IMR-90 (cell line): ENCODE measurements around the gene PRRC2B. TPM values are rescaled to one million over a fixed set of nuclear protein-coding genes. Genes with fewer than 3 reads are reported as not detected.

Source experiments
- ATAC-seq: fragments of 200-7000 bp; cut with Tn5 transposase; 2 replicates; pipeline ENCODE4 v1.9.1; 2020; ENCODE audit warnings: low read depth, mild to moderate bottlenecking, moderate library complexity
- BruUV-seq: library from RNA; stranded (reverse); fragments of 400-500 nt; replicated peaks from 2 replicates; lab custom pipeline; 2021; lab: Mats Ljungman, UMichigan
- CTCF ChIA-PET: fragments of 300-600 bp; formaldehyde crosslinking; extraction: SDS; loops from one replicate; lab custom pipeline; 2021; ENCODE audit warnings: antibody characterized with exemption; lab: Yijun Ruan, JAX
- POLR2A ChIA-PET: fragments of 300-600 bp; sonication (Branson Sonifier 250); formaldehyde crosslinking; loops from one replicate; lab custom pipeline; 2022; ENCODE audit warnings: antibody characterized with exemption; ENCODE audit not compliant: unreplicated experiment; lab: Charles Lee
- DNase-seq: peaks from one replicate; pipeline ENCODE4 v3.0.0; 2013
- H2AFZ ChIP-seq: replicated peaks from 2 replicates; pipeline ENCODE3; 2013; ENCODE audit warnings: low read length, mild to moderate bottlenecking; ENCODE audit not compliant: poor library complexity
- H2AK5ac ChIP-seq: 2 replicates; pipeline ENCODE4 v1.6.1; 2013; ENCODE audit warnings: low read depth, low read length, inconsistent platforms
- H2AK9ac ChIP-seq: replicated peaks from 2 replicates; pipeline ENCODE3; 2013; ENCODE audit warnings: mild to moderate bottlenecking, low read depth, low read length, moderate library complexity; ENCODE audit not compliant: poor library complexity
- H2BK120ac ChIP-seq: 2 replicates; pipeline ENCODE4 v1.6.1; 2013; ENCODE audit warnings: low read depth, low read length, inconsistent platforms
- H2BK15ac ChIP-seq: 3 replicates; pipeline ENCODE4 v1.6.1; 2013; ENCODE audit warnings: low read depth, low read length, inconsistent platforms
- H2BK20ac ChIP-seq: 2 replicates; pipeline ENCODE4 v1.6.1; 2013; ENCODE audit warnings: low read depth, mild to moderate bottlenecking, inconsistent platforms, low read length, moderate library complexity
- H2BK5ac ChIP-seq: 2 replicates; pipeline ENCODE4 v1.6.1; 2013; ENCODE audit warnings: mild to moderate bottlenecking, low read depth, low read length, inconsistent platforms; ENCODE audit not compliant: poor library complexity, severe bottlenecking
- H3K14ac ChIP-seq: replicated peaks from 2 replicates; pipeline ENCODE4 v1.6.1; 2013; ENCODE audit warnings: low read depth, low read length, inconsistent platforms
- H3K18ac ChIP-seq: 2 replicates; pipeline ENCODE4 v1.6.1; 2013; ENCODE audit warnings: low read depth, low read length, control low read depth
- H3K23ac ChIP-seq: 2 replicates; pipeline ENCODE4 v1.6.1; 2013; ENCODE audit warnings: low read depth, low read length, inconsistent platforms
- H3K27ac ChIP-seq: 2 replicates; pipeline ENCODE4 v1.5.1; 2013; ENCODE audit warnings: mild to moderate bottlenecking, control low read depth, low read length; ENCODE audit not compliant: insufficient read depth
- H3K27me3 ChIP-seq: 2 replicates; pipeline ENCODE4 v1.6.1; 2013; ENCODE audit warnings: low read length; ENCODE audit not compliant: control insufficient read depth, insufficient read depth
- H3K36me3 ChIP-seq: 2 replicates; pipeline ENCODE4 v1.6.1; 2013; ENCODE audit warnings: low read length, mixed read lengths; ENCODE audit not compliant: control insufficient read depth, insufficient read depth
- H3K4ac ChIP-seq: 2 replicates; pipeline ENCODE4 v1.6.1; 2013; ENCODE audit warnings: low read depth, low read length, inconsistent platforms
- H3K4me1 ChIP-seq: 2 replicates; pipeline ENCODE4 v1.6.1; 2013; ENCODE audit warnings: low read length, mixed read lengths; ENCODE audit not compliant: control insufficient read depth, insufficient read depth
- H3K4me2 ChIP-seq: 2 replicates; pipeline ENCODE4 v1.6.1; 2013; ENCODE audit warnings: low read depth, mild to moderate bottlenecking, control low read depth, low read length, moderate library complexity
- H3K4me3 ChIP-seq: 2 replicates; pipeline ENCODE4 v1.5.1; 2013; ENCODE audit warnings: low read depth, mild to moderate bottlenecking, control low read depth, low read length, moderate library complexity; ENCODE audit not compliant: insufficient read depth
- H3K56ac ChIP-seq: 2 replicates; pipeline ENCODE4 v1.6.1; 2013; ENCODE audit warnings: low read length, inconsistent platforms; ENCODE audit not compliant: insufficient read depth; ENCODE audit errors: extremely low read depth
- H3K79me1 ChIP-seq, 2 experiments: 2 replicates each; pipeline ENCODE4 v1.6.1; 2013; ENCODE audit warnings: low read length in 2 of 2, inconsistent platforms in 1 of 2, low read depth in 1 of 2
- H3K9ac ChIP-seq: 2 replicates; pipeline ENCODE4 v1.6.1; 2013; ENCODE audit warnings: low read depth, low read length, control low read depth
- H3K9me1 ChIP-seq: 2 replicates; pipeline ENCODE4 v1.6.1; 2013; ENCODE audit warnings: low read length, inconsistent platforms; ENCODE audit not compliant: insufficient read depth
- H3K9me3 ChIP-seq: 2 replicates; pipeline ENCODE4 v1.6.1; 2013; ENCODE audit warnings: low read length; ENCODE audit not compliant: control insufficient read depth, insufficient read depth
- H4K20me1 ChIP-seq: 2 replicates; pipeline ENCODE4 v1.6.1; 2013; ENCODE audit warnings: low read length, inconsistent platforms; ENCODE audit not compliant: insufficient read depth
- H4K5ac ChIP-seq: 2 replicates; pipeline ENCODE4 v1.6.1; 2013; ENCODE audit warnings: mild to moderate bottlenecking, low read depth, low read length, control low read depth
- H4K8ac ChIP-seq, 2 experiments: 2 replicates each; pipeline ENCODE4 v1.6.1; 2013; ENCODE audit warnings: low read depth in 2 of 2, low read length in 2 of 2, control low read depth in 1 of 2, inconsistent platforms in 1 of 2
- H4K91ac ChIP-seq: 2 replicates; pipeline ENCODE4 v1.6.1; 2013; ENCODE audit warnings: low read depth, low read length, inconsistent platforms; ENCODE audit not compliant: insufficient read depth
- CEBPB ChIP-seq: IDR thresholded peaks from 2 replicates; pipeline ENCODE4 v1.6.1; 2012; ENCODE audit warnings: low read depth, low read length, improper control_type of control experiment
- CHD1 ChIP-seq: IDR thresholded peaks from 2 replicates; pipeline ENCODE4 v1.6.1; 2012; ENCODE audit warnings: low read depth, low read length, improper control_type of control experiment
- CTCF ChIP-seq: conservative IDR thresholded peaks from 2 replicates; pipeline ENCODE4 v1.5.1; 2012; ENCODE audit warnings: mild to moderate bottlenecking, low read depth, low read length, improper control_type of control experiment
- ELK1 ChIP-seq: fragments of 150-350 bp; IDR thresholded peaks from 2 replicates; pipeline ENCODE4 v1.6.1; 2016; ENCODE audit warnings: low read depth, mild to moderate bottlenecking, low read length, moderate library complexity, borderline replicate concordance
- FOS ChIP-seq: fragments of 150-350 bp; IDR thresholded peaks from 2 replicates; pipeline ENCODE4 v1.6.1; 2016; ENCODE audit warnings: low read depth, low read length
- MAFK ChIP-seq: IDR thresholded peaks from 2 replicates; pipeline ENCODE4 v1.6.1; 2012; ENCODE audit warnings: low read depth, low read length, improper control_type of control experiment
- MXI1 ChIP-seq: IDR thresholded peaks from 2 replicates; pipeline ENCODE4 v1.6.1; 2012; ENCODE audit warnings: low read depth, mild to moderate bottlenecking, low read length, moderate library complexity, borderline replicate concordance
- NFE2L2 ChIP-seq: fragments of 150-350 bp; IDR thresholded peaks from 2 replicates; pipeline ENCODE4 v1.6.1; 2016; ENCODE audit warnings: low read depth, mild to moderate bottlenecking, low read length
- RCOR1 ChIP-seq: IDR thresholded peaks from 2 replicates; pipeline ENCODE4 v1.6.1; 2012; ENCODE audit warnings: mild to moderate bottlenecking, low read length, improper control_type of control experiment; ENCODE audit not compliant: insufficient replicate concordance
- RFX5 ChIP-seq: IDR thresholded peaks from 2 replicates; pipeline ENCODE4 v1.8.0; 2012; ENCODE audit warnings: low read depth, mild to moderate bottlenecking, low read length, moderate library complexity
- USF2 ChIP-seq: fragments of 150-350 bp; IDR thresholded peaks from 2 replicates; pipeline ENCODE4 v1.6.1; 2017; ENCODE audit warnings: mild to moderate bottlenecking, antibody characterized with exemption, low read length, low read depth
- WGBS, 2 experiments: methylation state at CpG; one replicate each; pipeline versions ENCODE4 v1.1.5 to v1.1.7; 2013; ENCODE audit warnings: missing lambda C conversion rate in 2 of 2; ENCODE audit not compliant: insufficient read length in 1 of 2; ENCODE audit errors: extremely low coverage in 2 of 2; 5-methylcytosine and 5-hydroxymethylcytosine counted together
- dilution Hi-C: fragments of 300-500 bp; cut with HindIII; formaldehyde crosslinking; loops from one replicate; pipeline ENCODE4 v1.14.3; 2018; ENCODE audit warnings: low sequenced_read_pairs; ENCODE audit not compliant: unreplicated experiment
- in situ Hi-C: fragments of 300-500 bp; cut with MboI; formaldehyde crosslinking; loops from 3 replicates; pipeline ENCODE4 v1.14.3; 2019; ENCODE audit warnings: low sequenced_read_pairs, inconsistent platforms, mixed read lengths
- intact Hi-C: fragments of 100-400 bp; cut with micrococcal nuclease; formaldehyde crosslinking; loops from 2 replicates; pipeline ENCODE4 v1.10.0; 2022
- polyA plus RNA-seq, 3 experiments: library from polyadenylated mRNA; depleted of rRNA; stranded (reverse); fragments of >200 nt; gene quantifications; 2 replicates each; pipeline ENCODE4 v1.2.3, GENCODE V29; 2012; ENCODE audit warnings: low replicate concordance in 1 of 3
- total RNA-seq: library from RNA; depleted of rRNA; stranded (reverse); fragments of >200 nt; gene quantifications from 2 replicates; pipeline ENCODE4 v1.2.3, GENCODE V29; 2012

The PRRC2B gene
- total and polyA plus RNA-seq, 2 of the 4 experiments (the other 2 are of a cell fraction): 19.4 to 39.1 TPM

GRCh38 chr9:131546336-131547084 lies 152.6 kb downstream of the PRRC2B start:
- H2BK5ac ChIP-seq: no peak overlapping the region
- CTCF ChIA-PET: no interaction called here
- no peak overlapping the region for H3K4ac ChIP-seq
- H3K27ac ChIP-seq: no peak overlapping the region
- peaks cover 4% of the 10 kb centered on the region; the same call in 1 of the 2 replicates for H3K4me1 ChIP-seq
- DNase-seq (peak; percentile 12), ATAC-seq (peak; percentile 87)
- H4K5ac ChIP-seq: no peak overlapping the region
- 0% methylated on average over 11 of the region's 49 CpGs; no CpG with 5 or more reads in 1 of the 2 experiments for WGBS, 2 experiments
- no peak overlapping the region for H4K91ac ChIP-seq
- in situ Hi-C loops (no loop called here), intact Hi-C loops (no loop called here), dilution Hi-C loops (no loop called here)
- no peak overlapping the region for H2AK9ac ChIP-seq
- H3K4me3 ChIP-seq: peak overlapping the region; percentile 38
- H4K20me1 ChIP-seq: no peaks in the 10 kb centered on the region
- no peak overlapping the region for H4K8ac ChIP-seq
- no peak for TF ChIP-seq FOS
- TF ChIP-seq CEBPB: no peak
- no peak for TF ChIP-seq CHD1
- TF ChIP-seq RCOR1: no peak
- TF ChIP-seq NFE2L2: no peak
- no peak for TF ChIP-seq CTCF
- TF ChIP-seq ELK1: no peak
- TF ChIP-seq USF2: no peak
- no peak for TF ChIP-seq RFX5
- TF ChIP-seq MAFK: no peak
- no peak for TF ChIP-seq MXI1
- no peak overlapping the region for H2BK15ac ChIP-seq
- H3K9ac ChIP-seq: no peak overlapping the region
- H2AK5ac ChIP-seq: no peak overlapping the region
- H3K36me3 ChIP-seq: no peaks in the 10 kb centered on the region
- peaks cover 32% of the 10 kb centered on the region for H3K9me3 ChIP-seq
- H3K79me1 ChIP-seq: no peaks in the 10 kb centered on the region
- H3K9me1 ChIP-seq: no peaks in the 10 kb centered on the region
- no peak overlapping the region for H3K18ac ChIP-seq
- peaks cover 45% of the 10 kb centered on the region for H3K27me3 ChIP-seq
- H2AFZ ChIP-seq: peak overlapping the region; percentile 73
- H3K14ac ChIP-seq: no peak overlapping the region
- H2BK120ac ChIP-seq: no peak overlapping the region
- peak overlapping the region; percentile 64 for H3K4me2 ChIP-seq
- POLR2A ChIA-PET: no interaction called here
- BruUV-seq: no TSS peak
- no peak overlapping the region for H3K23ac ChIP-seq
- H3K56ac ChIP-seq: no peak overlapping the region
- H2BK20ac ChIP-seq: no peak overlapping the region
